GM21360 (cell line): ENCODE results near the gene CHCHD6.

Experiments
- ATAC-seq: cut with Tn5 transposase; IDR thresholded peaks from one replicate; pipeline ENCODE4 v1.9.1; 2021; ENCODE audit warnings: mild to moderate bottlenecking, moderate library complexity; ENCODE audit not compliant: unreplicated experiment

Gene CHCHD6

GRCh38 chr3:126854666-126855065 is 150.6 kb downstream of the CHCHD6 start:
- no peak for ATAC-seq

GRCh38 chr3:126855374-126855773 is 151.3 kb downstream of the CHCHD6 start:
- no peak for ATAC-seq

GRCh38 chr3:126857928-126858327 is 153.9 kb downstream of the CHCHD6 start:
- no peak for ATAC-seq

GRCh38 chr3:126858401-126858800 is 154.4 kb downstream of the CHCHD6 start:
- ATAC-seq: no peak

GRCh38 chr3:126858887-126859286 is 154.8 kb downstream of the CHCHD6 start:
- ATAC-seq: no peak

GRCh38 chr3:126859415-126860246 is 155.6 kb downstream of the CHCHD6 start:
- no peak for ATAC-seq

- no peak for ATAC-seq
Measured at GRCh38 chr3:126865736-126866135, 161.7 kb downstream of the CHCHD6 start.

- ATAC-seq: no peak
Measured at GRCh38 chr3:126866175-126866759, 162.2 kb downstream of the CHCHD6 start.

- ATAC-seq: no peak
Measured at GRCh38 chr3:126867190-126867862, 163.3 kb downstream of the CHCHD6 start.

GRCh38 chr3:126867863-126868200 is 163.8 kb downstream of the CHCHD6 start:
- no peak for ATAC-seq

GRCh38 chr3:126870608-126871210 is 166.7 kb downstream of the CHCHD6 start:
- ATAC-seq: no peak

GRCh38 chr3:126872701-126873342 is 168.8 kb downstream of the CHCHD6 start:
- ATAC-seq: no peak

GRCh38 chr3:126873416-126873815 is 169.4 kb downstream of the CHCHD6 start:
- no peak for ATAC-seq

- no peak for ATAC-seq
Measured at GRCh38 chr3:126878664-126879063, 174.6 kb downstream of the CHCHD6 start.

GRCh38 chr3:126880901-126881300 is 176.9 kb downstream of the CHCHD6 start:
- ATAC-seq: no peak

GRCh38 chr3:126881861-126882260 is 177.8 kb downstream of the CHCHD6 start:
- ATAC-seq: no peak

- no peak for ATAC-seq
Measured at GRCh38 chr3:126883241-126883640, 179.2 kb downstream of the CHCHD6 start.

- no peak for ATAC-seq
Measured at GRCh38 chr3:126885425-126885824, 181.4 kb downstream of the CHCHD6 start.

GRCh38 chr3:126886217-126886616 is 182.2 kb downstream of the CHCHD6 start:
- no peak for ATAC-seq

- ATAC-seq: no peak
Measured at GRCh38 chr3:126887686-126888085, 183.6 kb downstream of the CHCHD6 start.

- no peak for ATAC-seq
Measured at GRCh38 chr3:126888186-126888760, 184.2 kb downstream of the CHCHD6 start.
